Activated naive CD8-positive, alpha-beta T cell (primary cell): ENCODE results near the gene AHCY.
"Not testable (repeated sequence)": the region's sequence is repeated elsewhere in the genome, so short reads cannot be mapped to it uniquely, and the experiment has no call there.

ENCODE experiments used
- H3K27ac Mint-ChIP-seq: one replicate; pipeline ENCODE4 v1.8.0; 2021; ENCODE audit warnings: mixed read lengths
- H3K27me3 Mint-ChIP-seq: one replicate; pipeline ENCODE4 v1.8.0; 2021; ENCODE audit warnings: mixed read lengths
- H3K36me3 Mint-ChIP-seq: one replicate; pipeline ENCODE4 v1.8.0; 2021; ENCODE audit warnings: mixed read lengths
- H3K4me1 Mint-ChIP-seq: one replicate; pipeline ENCODE4 v1.8.0; 2021; ENCODE audit warnings: low read depth, mixed read lengths
- H3K4me3 Mint-ChIP-seq: one replicate; pipeline ENCODE4 v1.8.0; 2021; ENCODE audit warnings: mild to moderate bottlenecking, mixed read lengths
- H3K9me3 Mint-ChIP-seq: one replicate; pipeline ENCODE4 v1.8.0; 2021; ENCODE audit warnings: low read depth, mixed read lengths

AHCY gene

GRCh38 chr20:34302723-34303533 lies at the start of gene AHCY:
TSS of gene AHCY (minus strand) at chr20:34303355. CDS start at chr20:34303270, 85 bp downstream.
- Mint-ChIP-seq H3K4me1 (peaks cover 16% of the 10 kb centered on the region), H3K9me3 (no peaks in the 10 kb centered on the region), H3K36me3 (peaks cover 4% of the 10 kb centered on the region), H3K27ac (peak within 1 kb of the TSS; percentile 95), H3K4me3 (peak within 1 kb of the TSS; percentile 91), H3K27me3 (no peaks in the 10 kb centered on the region)

DNA sequence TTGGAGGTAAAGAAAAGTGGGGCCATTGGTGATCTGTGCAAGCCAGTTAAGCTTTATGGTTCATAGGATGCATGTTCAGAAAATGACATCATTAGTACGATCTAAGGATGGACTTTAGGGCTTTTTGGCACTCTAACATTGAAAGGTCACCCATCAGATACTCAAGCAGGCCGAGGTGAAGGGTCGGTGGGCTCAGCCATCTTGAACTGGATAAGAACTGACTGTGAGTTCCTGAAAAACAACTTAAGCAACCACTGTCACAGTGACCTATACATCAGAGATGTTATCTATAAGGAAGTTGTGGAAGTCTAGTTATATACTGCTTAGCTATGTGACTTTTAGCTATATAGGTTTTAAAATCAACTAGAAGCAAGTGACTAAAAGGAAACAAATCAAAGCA lies 46.9 kb upstream of the AHCY start:
- no peaks in the 10 kb centered on the region for H3K36me3 Mint-ChIP-seq
- no peak overlapping the region for H3K4me3 Mint-ChIP-seq
- no peaks in the 10 kb centered on the region for H3K9me3 Mint-ChIP-seq
- H3K27ac Mint-ChIP-seq: no peak overlapping the region
- H3K4me1 Mint-ChIP-seq: no peaks in the 10 kb centered on the region
- H3K27me3 Mint-ChIP-seq: no peaks in the 10 kb centered on the region

DNA sequence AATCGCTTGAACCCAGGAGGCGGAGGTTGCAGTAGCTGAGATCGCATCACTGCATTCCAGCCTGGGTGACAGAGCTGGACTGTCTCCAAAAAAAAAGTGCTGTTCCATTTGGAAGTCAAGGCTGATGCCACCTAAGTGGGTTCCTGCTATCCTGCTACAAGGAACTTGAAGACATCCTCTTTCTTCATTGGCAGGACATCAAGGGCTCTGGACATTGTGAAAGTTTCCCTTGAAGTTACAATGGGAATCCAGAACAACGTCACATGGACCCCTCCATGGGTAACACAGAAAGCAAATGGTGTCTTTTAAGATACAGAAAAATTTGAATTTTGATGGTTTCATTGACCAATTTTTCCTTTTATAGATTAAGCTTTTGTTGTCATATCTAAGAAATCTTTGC lies 44.4 kb upstream of the AHCY start:
- no peak overlapping the region for H3K4me3 Mint-ChIP-seq
- no peaks in the 10 kb centered on the region for H3K9me3 Mint-ChIP-seq
- H3K27ac Mint-ChIP-seq: no peak overlapping the region
- no peaks in the 10 kb centered on the region for H3K36me3 Mint-ChIP-seq
- H3K4me1 Mint-ChIP-seq: no peaks in the 10 kb centered on the region
- H3K27me3 Mint-ChIP-seq: no peaks in the 10 kb centered on the region

DNA sequence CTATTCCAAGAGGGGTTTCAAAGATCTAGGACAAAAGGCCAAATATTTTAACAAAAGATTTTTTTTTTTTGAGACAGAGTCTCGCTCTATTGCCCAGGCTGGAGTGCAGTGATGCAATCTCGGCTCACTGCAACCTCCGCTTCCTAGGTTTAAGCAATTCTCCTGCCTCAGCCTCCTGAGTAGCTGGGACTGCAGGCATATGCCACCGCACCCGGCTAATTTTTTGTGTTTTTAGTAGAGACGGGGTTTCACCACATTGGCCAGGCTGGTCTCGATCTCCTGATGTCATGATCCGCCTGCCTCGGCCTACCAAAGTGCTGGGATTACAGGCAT lies 43.3 kb upstream of the AHCY start:
- H3K27me3 Mint-ChIP-seq, H3K36me3 Mint-ChIP-seq, H3K27ac Mint-ChIP-seq, H3K4me3 Mint-ChIP-seq, H3K4me1 Mint-ChIP-seq, H3K9me3 Mint-ChIP-seq: not testable (repeated sequence)

DNA sequence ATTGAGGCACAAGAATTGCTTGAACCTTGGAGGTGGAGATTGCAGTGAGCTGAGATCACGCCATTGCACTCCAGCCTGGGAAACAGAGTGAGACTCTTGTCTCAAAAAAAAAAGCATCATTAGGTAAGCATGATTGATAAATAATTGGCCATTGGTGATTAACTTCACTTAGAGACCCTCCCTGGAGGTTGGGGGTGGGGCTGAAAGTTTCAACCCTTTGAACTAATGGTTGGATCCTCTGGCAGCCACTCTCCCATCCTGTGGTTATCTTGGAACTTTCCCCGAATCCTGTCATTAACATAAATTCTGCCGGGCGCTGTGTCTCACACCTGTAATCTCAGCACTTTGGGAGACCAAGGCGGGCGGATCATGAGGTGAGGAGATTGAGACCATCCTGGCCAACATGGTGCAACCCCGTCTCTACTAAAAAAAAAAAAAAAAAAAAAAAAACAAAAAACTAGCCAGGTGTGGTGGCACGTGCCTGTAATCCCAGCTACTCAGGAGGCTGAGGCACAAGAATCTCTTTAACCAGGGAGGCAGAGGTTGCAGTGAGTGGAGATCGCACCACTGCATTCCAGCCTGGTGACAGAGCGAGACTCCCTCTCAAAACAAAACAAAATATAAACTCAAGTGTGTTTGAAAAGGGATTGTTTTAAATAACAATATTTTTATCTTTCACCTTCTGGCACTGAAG lies 42.8 kb upstream of the AHCY start:
- H3K4me3 Mint-ChIP-seq, H3K27ac Mint-ChIP-seq, H3K9me3 Mint-ChIP-seq, H3K27me3 Mint-ChIP-seq, H3K36me3 Mint-ChIP-seq, H3K4me1 Mint-ChIP-seq: not testable (repeated sequence)

DNA sequence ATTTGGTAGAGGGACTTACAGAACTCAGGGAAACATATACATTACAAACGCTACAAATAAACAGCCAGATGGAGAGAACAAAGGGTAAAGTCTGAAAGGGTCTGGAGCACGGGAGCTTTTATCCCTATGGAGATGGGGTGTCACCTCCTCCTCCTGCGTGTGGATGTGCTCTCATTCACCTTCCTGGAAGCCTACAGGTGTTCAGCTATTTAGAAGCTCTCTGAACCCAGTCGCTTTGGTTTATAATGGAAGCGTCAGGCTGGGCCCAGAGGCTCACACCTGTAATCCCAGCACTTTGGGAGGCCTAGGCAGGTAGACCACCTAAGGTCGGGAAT lies 42.2 kb upstream of the AHCY start:
- H3K27ac Mint-ChIP-seq: no peak overlapping the region
- no peaks in the 10 kb centered on the region for H3K36me3 Mint-ChIP-seq
- H3K4me1 Mint-ChIP-seq: no peaks in the 10 kb centered on the region
- H3K27me3 Mint-ChIP-seq: no peaks in the 10 kb centered on the region
- no peaks in the 10 kb centered on the region for H3K9me3 Mint-ChIP-seq
- H3K4me3 Mint-ChIP-seq: no peak overlapping the region

- no peaks in the 10 kb centered on the region for H3K36me3 Mint-ChIP-seq
- H3K9me3 Mint-ChIP-seq: no peaks in the 10 kb centered on the region
- no peaks in the 10 kb centered on the region for H3K27me3 Mint-ChIP-seq
- H3K4me3 Mint-ChIP-seq: no peak overlapping the region
- H3K27ac Mint-ChIP-seq: no peak overlapping the region
- H3K4me1 Mint-ChIP-seq: no peaks in the 10 kb centered on the region
These were observed 41.1 kb upstream of the AHCY start for GRCh38 chr20:34344238-34344637.

GRCh38 chr20:34343458-34344211 lies 40.5 kb upstream of the AHCY start:
- Mint-ChIP-seq H3K9me3 (no peaks in the 10 kb centered on the region), H3K4me1 (no peaks in the 10 kb centered on the region), H3K27me3 (no peaks in the 10 kb centered on the region), H3K36me3 (no peaks in the 10 kb centered on the region), H3K27ac (no peak overlapping the region), H3K4me3 (no peak overlapping the region)

GRCh38 chr20:34341199-34341598 lies 38.0 kb upstream of the AHCY start:
- H3K27ac Mint-ChIP-seq: not testable (repeated sequence)

DNA sequence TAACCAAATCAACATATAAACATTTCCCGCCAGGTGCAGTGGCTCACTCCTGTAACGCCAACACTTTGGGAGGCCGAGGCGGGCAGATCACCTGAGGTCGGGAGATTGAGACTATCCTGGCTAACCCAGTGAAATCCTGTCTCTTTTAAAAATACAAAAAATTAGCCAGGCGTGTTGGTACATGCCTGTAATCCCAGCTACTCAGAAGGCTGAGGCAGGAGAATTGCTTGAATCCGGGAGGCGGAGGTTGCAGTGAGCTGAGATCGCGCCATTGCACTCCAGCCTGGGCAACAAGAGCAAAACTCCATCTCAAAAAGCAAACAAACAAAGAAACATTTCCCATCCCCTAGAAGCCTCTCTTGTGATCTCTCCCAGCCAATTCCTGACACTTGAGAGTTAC lies 37.6 kb upstream of the AHCY start:
- not testable (repeated sequence) for H3K9me3 Mint-ChIP-seq, H3K27me3 Mint-ChIP-seq, H3K36me3 Mint-ChIP-seq, H3K4me3 Mint-ChIP-seq, H3K4me1 Mint-ChIP-seq, H3K27ac Mint-ChIP-seq

More at GRCh38 chr20:34341199-34341598, 38.0 kb upstream of the AHCY start:
- not testable (repeated sequence) for H3K4me3 Mint-ChIP-seq, H3K9me3 Mint-ChIP-seq, H3K36me3 Mint-ChIP-seq, H3K4me1 Mint-ChIP-seq, H3K27me3 Mint-ChIP-seq

DNA sequence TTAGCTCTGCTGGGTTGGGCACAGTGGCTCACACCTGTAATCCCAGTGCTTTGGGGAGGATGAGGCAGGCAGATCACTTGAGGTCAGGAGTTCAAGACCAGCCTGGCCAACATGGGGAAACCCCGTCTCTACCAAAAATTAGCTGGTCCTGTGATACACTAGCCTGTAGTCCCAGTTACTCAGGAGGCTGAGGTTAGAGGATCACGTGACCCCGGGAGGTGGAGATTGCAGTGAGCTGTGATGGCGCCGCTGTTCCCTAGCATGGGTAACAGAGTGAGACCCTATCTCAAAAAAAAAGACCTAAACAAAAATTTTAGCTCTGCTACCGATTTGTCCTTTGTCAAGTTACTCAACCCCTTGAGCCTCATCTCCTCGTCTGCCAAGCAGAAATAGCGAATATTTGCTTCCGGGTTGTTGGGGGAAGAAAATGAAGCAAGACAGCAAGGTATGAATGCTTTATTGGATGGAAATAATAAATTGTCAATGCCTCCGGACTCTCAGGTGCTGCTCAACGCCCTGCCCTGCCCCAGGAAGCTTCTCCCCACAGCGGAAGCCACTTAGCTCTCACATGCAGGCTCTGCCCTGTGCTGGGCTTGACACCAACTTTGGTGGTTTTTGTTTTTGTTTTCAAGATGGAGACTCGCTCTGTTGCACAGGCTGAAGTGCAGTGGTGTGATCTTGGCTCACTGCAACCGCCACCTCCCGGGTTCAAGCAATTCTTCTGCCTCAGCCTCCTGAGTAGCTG lies 35.0 kb upstream of the AHCY start:
- H3K4me3 Mint-ChIP-seq: no peak overlapping the region
- H3K36me3 Mint-ChIP-seq: no peaks in the 10 kb centered on the region
- H3K9me3 Mint-ChIP-seq: no peaks in the 10 kb centered on the region
- H3K27ac Mint-ChIP-seq: no peak overlapping the region
- H3K27me3 Mint-ChIP-seq: no peaks in the 10 kb centered on the region
- H3K4me1 Mint-ChIP-seq: no peaks in the 10 kb centered on the region

DNA sequence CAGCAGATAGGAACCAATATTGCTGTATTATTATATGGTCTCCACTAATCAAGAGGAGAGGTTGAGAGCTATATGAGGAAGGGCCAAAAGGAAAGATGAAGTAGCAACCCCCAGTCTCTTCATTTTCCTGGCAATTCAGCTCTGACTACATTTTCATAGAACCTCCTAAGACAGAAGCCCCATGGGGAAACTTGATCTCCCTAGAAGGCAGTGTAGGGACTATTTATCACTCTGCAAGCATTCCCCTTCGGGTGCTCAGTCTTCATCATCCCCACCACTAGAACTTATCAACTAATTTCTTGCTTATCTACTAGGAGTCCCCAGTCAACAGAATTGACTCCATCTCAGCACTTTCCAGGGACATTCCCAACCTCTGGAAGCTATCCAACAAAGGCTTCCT lies 34.4 kb upstream of the AHCY start:
- no peaks in the 10 kb centered on the region for H3K4me1 Mint-ChIP-seq
- H3K27ac Mint-ChIP-seq: no peak overlapping the region
- H3K4me3 Mint-ChIP-seq: no peak overlapping the region
- no peaks in the 10 kb centered on the region for H3K27me3 Mint-ChIP-seq
- H3K36me3 Mint-ChIP-seq: no peaks in the 10 kb centered on the region
- H3K9me3 Mint-ChIP-seq: no peaks in the 10 kb centered on the region

DNA sequence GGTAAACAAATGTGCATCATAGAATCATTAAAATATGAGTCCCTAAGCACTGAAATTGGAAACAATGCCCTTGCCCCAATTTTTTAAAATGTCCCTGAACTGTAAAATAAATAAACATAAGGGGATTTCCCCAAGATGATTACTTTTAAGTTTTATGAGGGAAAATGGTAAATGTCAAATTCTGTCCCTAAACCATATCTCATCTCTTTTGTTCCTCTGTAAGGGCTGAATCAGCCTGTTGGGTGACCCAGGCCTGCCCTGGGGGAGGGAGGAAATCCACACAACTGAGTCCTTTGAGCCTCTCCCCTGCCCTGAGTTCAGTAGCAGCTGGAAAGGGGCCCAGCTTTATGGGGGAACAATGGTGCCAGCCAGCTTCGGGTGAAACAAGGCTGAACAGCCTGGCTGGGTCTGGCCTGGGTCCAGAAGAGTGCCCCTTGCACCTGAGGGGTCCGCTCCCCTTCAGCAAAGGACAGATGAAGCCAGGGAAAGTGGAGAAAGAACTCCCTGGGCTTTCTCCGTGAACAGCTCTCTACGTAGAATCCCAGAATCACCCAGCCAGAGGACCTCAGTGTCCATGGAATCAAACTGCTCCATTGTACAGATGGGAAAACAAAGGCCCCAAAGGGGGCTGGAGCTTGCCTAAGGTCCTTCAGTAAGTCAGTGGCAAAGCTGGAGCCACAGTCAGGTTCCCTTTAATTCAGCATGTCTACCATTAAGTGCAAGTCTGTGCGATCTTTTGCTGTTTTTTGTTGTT lies 31.7 kb upstream of the AHCY start:
- no peaks in the 10 kb centered on the region for H3K9me3 Mint-ChIP-seq
- no peak overlapping the region for H3K27ac Mint-ChIP-seq
- H3K27me3 Mint-ChIP-seq: no peaks in the 10 kb centered on the region
- H3K4me3 Mint-ChIP-seq: no peak overlapping the region
- no peaks in the 10 kb centered on the region for H3K4me1 Mint-ChIP-seq
- no peaks in the 10 kb centered on the region for H3K36me3 Mint-ChIP-seq

GRCh38 chr20:34333786-34334185 lies 30.6 kb upstream of the AHCY start:
- no peak overlapping the region for H3K27ac Mint-ChIP-seq
- no peaks in the 10 kb centered on the region for H3K9me3 Mint-ChIP-seq
- no peak overlapping the region for H3K4me3 Mint-ChIP-seq
- H3K4me1 Mint-ChIP-seq: no peaks in the 10 kb centered on the region
- H3K27me3 Mint-ChIP-seq: no peaks in the 10 kb centered on the region
- no peaks in the 10 kb centered on the region for H3K36me3 Mint-ChIP-seq
